ENCODE data around the gene NHS.

DNA sequence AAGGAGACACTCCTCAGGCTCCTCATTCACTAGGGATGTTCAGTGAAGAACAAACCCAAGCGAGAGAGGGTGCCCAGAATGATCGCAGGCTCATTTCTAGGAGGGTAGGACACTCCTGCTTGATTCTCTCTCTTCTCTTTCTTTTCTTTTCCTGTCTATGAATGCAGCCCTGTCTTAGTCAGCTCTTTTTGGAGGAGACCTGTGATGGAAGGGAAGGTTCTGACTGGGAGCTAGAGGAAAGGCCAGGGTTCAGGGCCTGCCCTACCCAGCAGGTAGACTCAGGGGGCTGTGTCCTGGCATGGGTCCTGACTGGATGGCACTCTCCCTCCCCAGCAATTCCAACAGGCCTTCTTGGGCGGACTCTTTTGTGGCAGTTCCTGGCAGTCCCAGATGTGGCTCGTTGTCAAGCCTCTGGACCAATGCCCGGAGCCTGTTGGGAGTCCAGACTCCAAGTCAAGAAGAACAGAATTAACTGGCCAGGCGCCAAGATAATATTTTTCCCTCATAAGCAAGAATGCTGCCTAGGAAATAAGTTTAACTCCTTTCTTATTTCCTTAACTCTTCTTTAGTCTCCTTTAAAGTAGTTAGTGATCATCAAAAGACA lies 222.9 kb downstream of the NHS start:
- TF ChIP-seq, protein P1, sequence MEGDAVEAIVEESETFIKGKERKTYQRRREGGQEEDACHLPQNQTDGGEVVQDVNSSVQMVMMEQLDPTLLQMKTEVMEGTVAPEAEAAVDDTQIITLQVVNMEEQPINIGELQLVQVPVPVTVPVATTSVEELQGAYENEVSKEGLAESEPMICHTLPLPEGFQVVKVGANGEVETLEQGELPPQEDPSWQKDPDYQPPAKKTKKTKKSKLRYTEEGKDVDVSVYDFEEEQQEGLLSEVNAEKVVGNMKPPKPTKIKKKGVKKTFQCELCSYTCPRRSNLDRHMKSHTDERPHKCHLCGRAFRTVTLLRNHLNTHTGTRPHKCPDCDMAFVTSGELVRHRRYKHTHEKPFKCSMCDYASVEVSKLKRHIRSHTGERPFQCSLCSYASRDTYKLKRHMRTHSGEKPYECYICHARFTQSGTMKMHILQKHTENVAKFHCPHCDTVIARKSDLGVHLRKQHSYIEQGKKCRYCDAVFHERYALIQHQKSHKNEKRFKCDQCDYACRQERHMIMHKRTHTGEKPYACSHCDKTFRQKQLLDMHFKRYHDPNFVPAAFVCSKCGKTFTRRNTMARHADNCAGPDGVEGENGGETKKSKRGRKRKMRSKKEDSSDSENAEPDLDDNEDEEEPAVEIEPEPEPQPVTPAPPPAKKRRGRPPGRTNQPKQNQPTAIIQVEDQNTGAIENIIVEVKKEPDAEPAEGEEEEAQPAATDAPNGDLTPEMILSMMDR (IDR thresholded peaks at IDR 0.05), result no peak
- no peak for TF ChIP-seq POLR2A (IDR thresholded peaks at IDR 0.05; ENCODE audit: low read depth)

All from esophagus muscularis mucosa (tissue), 3 donors.